COLO668 (cell line): ENCODE measurements around the gene LIMS2.

Experiments
- DNase-seq: peaks from one replicate; lab custom pipeline; 2025; ENCODE audit not compliant: unreplicated experiment; lab: John Stamatoyannopoulos, UW

Gene LIMS2

GRCh38 chr2:127635380-127636237 is 39.7 kb downstream of the LIMS2 start:
- DNase-seq, result no peak

- no peak for DNase-seq
These were observed 40.5 kb downstream of the LIMS2 start for GRCh38 chr2:127634626-127635379.

GRCh38 chr2:127634066-127634617 is 41.2 kb downstream of the LIMS2 start:
- peak; percentile 52 for DNase-seq

GRCh38 chr2:127633556-127634065 is 41.7 kb downstream of the LIMS2 start:
- no peak for DNase-seq

GRCh38 chr2:127632592-127633489 is 42.5 kb downstream of the LIMS2 start:
- no peak for DNase-seq

- DNase-seq, result no peak
These were observed 43.2 kb downstream of the LIMS2 start for GRCh38 chr2:127631997-127632581.

GRCh38 chr2:127631541-127631996 is 43.8 kb downstream of the LIMS2 start:
- no peak for DNase-seq

GRCh38 chr2:127630864-127631540 is 44.3 kb downstream of the LIMS2 start:
- DNase-seq, result no peak

- DNase-seq, result no peak
These were observed 45.0 kb downstream of the LIMS2 start for GRCh38 chr2:127630096-127630863.

GRCh38 chr2:127629637-127630036 is 45.7 kb downstream of the LIMS2 start:
- DNase-seq, result no peak

- no peak for DNase-seq
These were observed 46.3 kb downstream of the LIMS2 start for GRCh38 chr2:127628767-127629614.

- no peak for DNase-seq
These were observed 47.4 kb downstream of the LIMS2 start for GRCh38 chr2:127627740-127628571.

GRCh38 chr2:127626917-127627739 is 48.2 kb downstream of the LIMS2 start:
- DNase-seq, result no peak

- DNase-seq, result no peak
These were observed 49.2 kb downstream of the LIMS2 start for GRCh38 chr2:127626175-127626574.

- DNase-seq, result no peak
These were observed 49.8 kb downstream of the LIMS2 start for GRCh38 chr2:127625572-127625951.
